ENCODE data around the gene LAMA3. TPM values are rescaled to one million over a fixed set of nuclear protein-coding genes. Genes with fewer than 3 reads are reported as not detected.
"Not testable (repeated sequence)": the region's sequence is repeated elsewhere in the genome, so short reads cannot be mapped to it uniquely, and the experiment has no call there.

Gene LAMA3
- polyA plus RNA-seq, 1 donor, result 48.8 TPM

GRCh38 chr18:23725827-23726661 lies 36.8 kb downstream of the LAMA3 start:
- no peak for DNase-seq
- no peaks in the 10 kb centered on the region for H3K27me3 ChIP-seq (ENCODE audit: control insufficient read depth, insufficient read depth, low read length)
- WGBS (ENCODE audit: insufficient coverage, low lambda C conversion rate), result no CpG with 5 or more reads among the region's 7 CpGs
- H3K9me3 ChIP-seq (ENCODE audit: control insufficient read depth, low read depth, low read length), result no peaks in the 10 kb centered on the region
- no peak overlapping the region for H3K27ac ChIP-seq (ENCODE audit: low read length)
- H3K4me1 ChIP-seq (ENCODE audit: control insufficient read depth, insufficient read depth, low read length), result peaks cover 16% of the 10 kb centered on the region
- no peaks in the 10 kb centered on the region for H3K36me3 ChIP-seq (ENCODE audit: control insufficient read depth, insufficient read depth, low read length)
- no peak overlapping the region for H3K4me3 ChIP-seq (ENCODE audit: low read length)

- DNase-seq, result no peak
- Histone ChIP-seq H3K4me1 (ENCODE audit: control insufficient read depth, insufficient read depth, low read length) (peaks cover 7% of the 10 kb centered on the region), H3K36me3 (ENCODE audit: control insufficient read depth, insufficient read depth, low read length) (no peaks in the 10 kb centered on the region), H3K9me3 (ENCODE audit: control insufficient read depth, low read depth, low read length) (no peaks in the 10 kb centered on the region), H3K27me3 (ENCODE audit: control insufficient read depth, insufficient read depth, low read length) (no peaks in the 10 kb centered on the region), H3K27ac (ENCODE audit: low read length) (no peak overlapping the region), H3K4me3 (ENCODE audit: low read length) (no peak overlapping the region)
- 100% methylated on average over 2 of the region's 6 CpGs for WGBS (ENCODE audit: insufficient coverage, low lambda C conversion rate)
Observed at GRCh38 chr18:23727707-23728493, 38.6 kb downstream of the LAMA3 start.

- peak in 1 of 2 donors; percentile 23 for DNase-seq
- Histone ChIP-seq H3K9me3 (ENCODE audit: control insufficient read depth, low read depth, low read length) (no peaks in the 10 kb centered on the region), H3K36me3 (ENCODE audit: control insufficient read depth, insufficient read depth, low read length) (no peaks in the 10 kb centered on the region), H3K27ac (ENCODE audit: low read length) (peak overlapping the region; percentile 13), H3K4me1 (ENCODE audit: control insufficient read depth, insufficient read depth, low read length) (peaks cover 7% of the 10 kb centered on the region), H3K4me3 (ENCODE audit: low read length) (no peak overlapping the region), H3K27me3 (ENCODE audit: control insufficient read depth, insufficient read depth, low read length) (no peaks in the 10 kb centered on the region)
- WGBS (ENCODE audit: insufficient coverage, low lambda C conversion rate), result 35% methylated on average over 2 of the region's 2 CpGs
Observed at GRCh38 chr18:23730857-23731256, 41.6 kb downstream of the LAMA3 start.

GRCh38 chr18:23731861-23732260 lies 42.6 kb downstream of the LAMA3 start:
- no peak overlapping the region for H3K27ac ChIP-seq (ENCODE audit: low read length)
- no peaks in the 10 kb centered on the region for H3K27me3 ChIP-seq (ENCODE audit: control insufficient read depth, insufficient read depth, low read length)
- WGBS (ENCODE audit: insufficient coverage, low lambda C conversion rate), result 100% methylated on average over 1 of the region's 2 CpGs
- H3K4me1 ChIP-seq (ENCODE audit: control insufficient read depth, insufficient read depth, low read length), result peaks cover 7% of the 10 kb centered on the region
- H3K36me3 ChIP-seq (ENCODE audit: control insufficient read depth, insufficient read depth, low read length), result no peaks in the 10 kb centered on the region
- H3K9me3 ChIP-seq (ENCODE audit: control insufficient read depth, low read depth, low read length), result no peaks in the 10 kb centered on the region
- H3K4me3 ChIP-seq (ENCODE audit: low read length), result no peak overlapping the region
- no peak for DNase-seq

GRCh38 chr18:23732439-23732838 lies 43.2 kb downstream of the LAMA3 start:
- H3K4me1 ChIP-seq (ENCODE audit: control insufficient read depth, insufficient read depth, low read length), result peaks cover 7% of the 10 kb centered on the region
- WGBS (ENCODE audit: insufficient coverage, low lambda C conversion rate), result no CpG with 5 or more reads among the region's 5 CpGs
- no peak overlapping the region for H3K4me3 ChIP-seq (ENCODE audit: low read length)

GRCh38 chr18:23733265-23733664 lies 44.0 kb downstream of the LAMA3 start:
- not testable (repeated sequence) for H3K4me1 ChIP-seq (ENCODE audit: control insufficient read depth, insufficient read depth, low read length); H3K36me3 ChIP-seq (ENCODE audit: control insufficient read depth, insufficient read depth, low read length); H3K27me3 ChIP-seq (ENCODE audit: control insufficient read depth, insufficient read depth, low read length); H3K4me3 ChIP-seq (ENCODE audit: low read length); H3K27ac ChIP-seq (ENCODE audit: low read length); H3K9me3 ChIP-seq (ENCODE audit: control insufficient read depth, low read depth, low read length); DNase-seq
- WGBS (ENCODE audit: insufficient coverage, low lambda C conversion rate), result 100% methylated on average over 1 of the region's 5 CpGs

More at GRCh38 chr18:23732439-23732838, 43.2 kb downstream of the LAMA3 start:
- Histone ChIP-seq H3K36me3 (ENCODE audit: control insufficient read depth, insufficient read depth, low read length) (no peaks in the 10 kb centered on the region), H3K27me3 (ENCODE audit: control insufficient read depth, insufficient read depth, low read length) (no peaks in the 10 kb centered on the region), H3K9me3 (ENCODE audit: control insufficient read depth, low read depth, low read length) (no peaks in the 10 kb centered on the region), H3K27ac (ENCODE audit: low read length) (no peak overlapping the region)
- DNase-seq, result no peak

- Histone ChIP-seq H3K27ac (ENCODE audit: low read length) (no peak overlapping the region), H3K27me3 (ENCODE audit: control insufficient read depth, insufficient read depth, low read length) (no peaks in the 10 kb centered on the region), H3K4me3 (ENCODE audit: low read length) (no peak overlapping the region), H3K36me3 (ENCODE audit: control insufficient read depth, insufficient read depth, low read length) (no peaks in the 10 kb centered on the region), H3K9me3 (ENCODE audit: control insufficient read depth, low read depth, low read length) (no peaks in the 10 kb centered on the region), H3K4me1 (ENCODE audit: control insufficient read depth, insufficient read depth, low read length) (peaks cover 7% of the 10 kb centered on the region)
- no CpG with 5 or more reads among the region's 7 CpGs for WGBS (ENCODE audit: insufficient coverage, low lambda C conversion rate)
- no peak for DNase-seq
Observed at GRCh38 chr18:23733895-23734294, 44.6 kb downstream of the LAMA3 start.

- Histone ChIP-seq H3K27ac (ENCODE audit: low read length) (no peak overlapping the region), H3K4me3 (ENCODE audit: low read length) (no peak overlapping the region), H3K27me3 (ENCODE audit: control insufficient read depth, insufficient read depth, low read length) (no peaks in the 10 kb centered on the region), H3K36me3 (ENCODE audit: control insufficient read depth, insufficient read depth, low read length) (no peaks in the 10 kb centered on the region), H3K4me1 (ENCODE audit: control insufficient read depth, insufficient read depth, low read length) (peaks cover 7% of the 10 kb centered on the region), H3K9me3 (ENCODE audit: control insufficient read depth, low read depth, low read length) (no peaks in the 10 kb centered on the region)
- WGBS (ENCODE audit: insufficient coverage, low lambda C conversion rate), result no CpG with 5 or more reads among the region's 6 CpGs
- DNase-seq, result no peak
Observed at GRCh38 chr18:23735021-23735464, 45.8 kb downstream of the LAMA3 start.

- Histone ChIP-seq H3K9me3 (ENCODE audit: control insufficient read depth, low read depth, low read length) (no peaks in the 10 kb centered on the region), H3K27me3 (ENCODE audit: control insufficient read depth, insufficient read depth, low read length) (no peaks in the 10 kb centered on the region), H3K27ac (ENCODE audit: low read length) (no peak overlapping the region), H3K4me3 (ENCODE audit: low read length) (no peak overlapping the region), H3K4me1 (ENCODE audit: control insufficient read depth, insufficient read depth, low read length) (no peaks in the 10 kb centered on the region), H3K36me3 (ENCODE audit: control insufficient read depth, insufficient read depth, low read length) (no peaks in the 10 kb centered on the region)
- no peak for DNase-seq
- WGBS (ENCODE audit: insufficient coverage, low lambda C conversion rate), result no CpG with 5 or more reads among the region's 9 CpGs
Observed at GRCh38 chr18:23737578-23737977, 48.3 kb downstream of the LAMA3 start.

- H3K4me3 ChIP-seq (ENCODE audit: low read length), result no peak overlapping the region
- no peaks in the 10 kb centered on the region for H3K4me1 ChIP-seq (ENCODE audit: control insufficient read depth, insufficient read depth, low read length)
- H3K9me3 ChIP-seq (ENCODE audit: control insufficient read depth, low read depth, low read length), result no peaks in the 10 kb centered on the region
- no peaks in the 10 kb centered on the region for H3K27me3 ChIP-seq (ENCODE audit: control insufficient read depth, insufficient read depth, low read length)
- no peak for DNase-seq
- WGBS (ENCODE audit: insufficient coverage, low lambda C conversion rate), result no CpG with 5 or more reads among the region's 5 CpGs
- no peak overlapping the region for H3K27ac ChIP-seq (ENCODE audit: low read length)
- no peaks in the 10 kb centered on the region for H3K36me3 ChIP-seq (ENCODE audit: control insufficient read depth, insufficient read depth, low read length)
Observed at GRCh38 chr18:23738151-23738550, 48.9 kb downstream of the LAMA3 start.

Data from large intestine (tissue), 3 donors.